ENCODE results near the gene OR6J1. TPM values are rescaled to one million over a fixed set of nuclear protein-coding genes. Genes with fewer than 3 reads are reported as not detected.

Gene OR6J1
- total and polyA plus RNA-seq, 12 donors = not detected

DNA sequence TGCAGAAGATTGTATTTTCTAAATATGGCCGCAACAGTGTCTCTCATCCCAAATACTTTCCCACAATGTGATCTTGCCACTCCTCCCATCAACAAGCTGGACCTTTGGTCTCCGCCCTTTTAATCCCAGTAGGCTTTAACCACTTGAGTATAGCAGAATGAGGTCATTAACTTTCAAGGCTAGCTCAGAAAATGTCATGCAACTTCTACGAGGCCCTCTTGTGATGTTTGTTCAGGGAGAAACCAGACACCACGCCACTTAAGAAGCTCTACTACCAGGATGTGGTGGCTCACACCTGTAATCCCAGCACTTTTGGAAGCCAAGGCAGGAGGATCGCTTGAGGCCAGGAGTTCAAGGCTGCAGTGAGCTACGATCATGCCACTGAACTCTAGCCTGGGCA lies 20.1 kb upstream of the OR6J1 start:
- no peaks in the 10 kb centered on the region for H3K27me3 ChIP-seq
- H3K4me1 ChIP-seq (replicated peaks in 1 of 2) = peaks cover 0 to 4% of the 10 kb centered on the region in 2 donors
- H3K27ac ChIP-seq = no peak overlapping the region
- DNase-seq = no peak
- TF ChIP-seq POLR2A (IDR thresholded peaks at IDR 0.05) = no peak
- TF ChIP-seq, protein P1, sequence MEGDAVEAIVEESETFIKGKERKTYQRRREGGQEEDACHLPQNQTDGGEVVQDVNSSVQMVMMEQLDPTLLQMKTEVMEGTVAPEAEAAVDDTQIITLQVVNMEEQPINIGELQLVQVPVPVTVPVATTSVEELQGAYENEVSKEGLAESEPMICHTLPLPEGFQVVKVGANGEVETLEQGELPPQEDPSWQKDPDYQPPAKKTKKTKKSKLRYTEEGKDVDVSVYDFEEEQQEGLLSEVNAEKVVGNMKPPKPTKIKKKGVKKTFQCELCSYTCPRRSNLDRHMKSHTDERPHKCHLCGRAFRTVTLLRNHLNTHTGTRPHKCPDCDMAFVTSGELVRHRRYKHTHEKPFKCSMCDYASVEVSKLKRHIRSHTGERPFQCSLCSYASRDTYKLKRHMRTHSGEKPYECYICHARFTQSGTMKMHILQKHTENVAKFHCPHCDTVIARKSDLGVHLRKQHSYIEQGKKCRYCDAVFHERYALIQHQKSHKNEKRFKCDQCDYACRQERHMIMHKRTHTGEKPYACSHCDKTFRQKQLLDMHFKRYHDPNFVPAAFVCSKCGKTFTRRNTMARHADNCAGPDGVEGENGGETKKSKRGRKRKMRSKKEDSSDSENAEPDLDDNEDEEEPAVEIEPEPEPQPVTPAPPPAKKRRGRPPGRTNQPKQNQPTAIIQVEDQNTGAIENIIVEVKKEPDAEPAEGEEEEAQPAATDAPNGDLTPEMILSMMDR (IDR thresholded peaks at IDR 0.05) = no peak
- H3K9me3 ChIP-seq (replicated peaks in 1 of 3) = no peaks in the 10 kb centered on the region
- WGBS, 4 donors = 77 to 85% (median 80%) methylated on average over 6 of the region's 6 CpGs
- no peak overlapping the region for H3K4me3 ChIP-seq
- no peaks in the 10 kb centered on the region for H3K36me3 ChIP-seq (replicated peaks in 1 of 2)
- intact Hi-C loops (cut with DNase I) = no loop called here

DNA sequence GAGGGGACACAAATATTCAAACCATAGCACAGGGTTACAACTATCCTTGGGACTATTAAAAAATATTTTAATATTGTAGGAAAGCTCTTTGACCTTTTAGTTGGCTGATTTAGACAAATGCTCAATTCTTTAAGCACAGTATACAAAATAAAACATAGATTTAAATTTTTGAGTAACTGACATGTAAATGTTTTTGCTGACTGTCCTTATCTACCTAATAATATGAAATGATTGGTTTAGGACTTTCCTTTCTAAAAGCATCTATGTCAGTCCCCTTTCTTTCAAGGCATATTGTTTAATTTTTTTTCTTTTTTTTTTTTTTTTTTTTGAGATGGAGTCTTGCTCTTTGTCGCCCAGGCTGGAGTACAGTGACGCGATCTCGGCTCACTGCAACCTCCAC lies 16.5 kb upstream of the OR6J1 start:
- WGBS, 4 donors = 88 to 93% (median 92%) methylated on average over 4 of the region's 4 CpGs
- Histone ChIP-seq H3K9me3 (replicated peaks in 1 of 3) (no peaks in the 10 kb centered on the region), H3K4me1 (replicated peaks in 1 of 2) (no peaks in the 10 kb centered on the region), H3K27ac (no peak overlapping the region), H3K27me3 (no peaks in the 10 kb centered on the region), H3K36me3 (replicated peaks in 1 of 2) (no peaks in the 10 kb centered on the region), H3K4me3 (no peak overlapping the region)
- intact Hi-C loops (cut with DNase I) = no loop called here
- no peak for DNase-seq
- TF ChIP-seq, protein P1 (IDR thresholded peaks at IDR 0.05) = no peak
- TF ChIP-seq POLR2A (IDR thresholded peaks at IDR 0.05) = no peak

GRCh38 chr14:22658946-22659345 lies 14.8 kb upstream of the OR6J1 start:
- 46 to 67% (median 56%) methylated on average over 1 of the region's 1 CpG for WGBS, 4 donors
- Histone ChIP-seq H3K4me3 (no peak overlapping the region), H3K36me3 (replicated peaks in 1 of 2) (no peaks in the 10 kb centered on the region), H3K9me3 (replicated peaks in 1 of 3) (no peaks in the 10 kb centered on the region), H3K4me1 (replicated peaks in 1 of 2) (no peaks in the 10 kb centered on the region), H3K27me3 (no peaks in the 10 kb centered on the region), H3K27ac (no peak overlapping the region)
- intact Hi-C loops (cut with DNase I) = loop anchor here (10.0 kb wide), 2 partner anchors 104 to 156 kb away; partner anchors contain the start of gene SLC7A7 (in 1 of the 2)
- no peak for TF ChIP-seq POLR2A (IDR thresholded peaks at IDR 0.05)
- TF ChIP-seq, protein P1 (IDR thresholded peaks at IDR 0.05) = no peak
- DNase-seq = no peak

DNA sequence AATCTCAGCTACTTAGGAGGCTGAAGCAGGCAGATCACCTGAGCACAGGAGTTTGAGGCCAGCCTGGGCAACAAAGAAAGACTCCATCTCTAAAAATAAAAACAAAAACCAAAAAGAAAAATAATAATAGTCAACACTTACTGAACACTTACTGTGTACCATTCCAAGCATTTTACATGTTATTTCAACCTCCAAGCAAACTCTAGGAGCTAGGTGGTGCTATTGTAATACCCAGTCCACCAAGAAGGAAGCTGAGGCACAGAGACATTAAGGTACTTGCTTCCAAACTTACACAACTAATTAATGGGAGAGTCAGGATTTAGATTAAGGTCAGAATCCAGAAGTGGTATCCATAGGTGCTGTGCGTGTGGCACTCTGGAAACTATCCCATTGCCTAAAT lies 13.7 kb upstream of the OR6J1 start:
- no peak for TF ChIP-seq POLR2A (IDR thresholded peaks at IDR 0.05)
- TF ChIP-seq, protein P1 (IDR thresholded peaks at IDR 0.05) = peak in 5 of 6 experiments; percentile 27 to 45 (median 38)
- 79 to 100% (median 90%) methylated on average over 1 of the region's 1 CpG for WGBS, 4 donors
- Histone ChIP-seq H3K36me3 (replicated peaks in 1 of 2) (no peaks in the 10 kb centered on the region), H3K27me3 (no peaks in the 10 kb centered on the region), H3K9me3 (replicated peaks in 1 of 3) (no peaks in the 10 kb centered on the region), H3K4me3 (no peak overlapping the region), H3K27ac (no peak overlapping the region), H3K4me1 (replicated peaks in 1 of 2) (no peaks in the 10 kb centered on the region)
- DNase-seq = no peak
- intact Hi-C loops (cut with DNase I) = loop anchor here (10.0 kb wide), 2 partner anchors 103 to 157 kb away; partner anchors contain the start of gene SLC7A7 (in 1 of the 2)
